Bronchial epithelial cell (primary cell): Measurements from ENCODE around the gene FYB1. TPM values are rescaled to one million over a fixed set of nuclear protein-coding genes. Genes with fewer than 3 reads are reported as not detected.
A peak's percentile ranks its signal among the peaks of the same experiment; 100 is the strongest.

ENCODE experiments used
- DNase-seq: peaks from one replicate; pipeline ENCODE4 v3.0.0-alpha.2; 2010; ENCODE audit warnings: low read depth
- FAIRE-seq: peaks from 2 replicates; lab custom pipeline; 2011; peaks lifted over from hg19 to GRCh38; lab: Jason Lieb, UNC
- H3K27me3 ChIP-seq: 2 replicates; pipeline ENCODE4 v1.5.1; 2011; ENCODE audit warnings: low read length; ENCODE audit not compliant: control insufficient read depth, insufficient read depth
- H3K36me3 ChIP-seq: 2 replicates; pipeline ENCODE4 v1.5.1; 2011; ENCODE audit warnings: low read length; ENCODE audit not compliant: control insufficient read depth, insufficient read depth
- H3K4me3 ChIP-seq: 2 replicates; pipeline ENCODE4 v1.5.1; 2011; ENCODE audit warnings: mild to moderate bottlenecking, low read depth, low read length, control low read depth
- CTCF ChIP-seq: IDR thresholded peaks from 2 replicates; pipeline ENCODE4 v1.5.1; 2011; ENCODE audit warnings: mild to moderate bottlenecking, moderate library complexity, low read length, control low read depth, inconsistent platforms; ENCODE audit not compliant: insufficient read depth, severe bottlenecking
- total RNA-seq: library from RNA; depleted of rRNA; stranded (reverse); fragments of >200 nt; gene quantifications from 2 replicates; pipeline ENCODE4 v1.2.1, GENCODE V29; 2014

FYB1 gene
- total RNA-seq, 1 donor from 2014 or later = 0.26 TPM

- Histone ChIP-seq H3K4me3 (no peak overlapping the region), H3K27me3 (no peaks in the 10 kb centered on the region), H3K36me3 (no peaks in the 10 kb centered on the region)
- FAIRE-seq (no peak), DNase-seq (peak; percentile 3)
- no peak for TF ChIP-seq CTCF
Measured at GRCh38 chr5:39167141-39167971, 52.0 kb downstream of the FYB1 start.

- no peaks in the 10 kb centered on the region for H3K36me3 ChIP-seq
- no peak for TF ChIP-seq CTCF
- no peaks in the 10 kb centered on the region for H3K27me3 ChIP-seq
- no peak overlapping the region for H3K4me3 ChIP-seq
- FAIRE-seq = no peak
- peak; percentile 92 for DNase-seq
Measured at GRCh38 chr5:39164529-39165402, 54.6 kb downstream of the FYB1 start.

GRCh38 chr5:39164016-39164415, 55.3 kb downstream of the FYB1 start:
- no peak overlapping the region for H3K4me3 ChIP-seq
- DNase-seq (no peak), FAIRE-seq (no peak)
- no peaks in the 10 kb centered on the region for H3K36me3 ChIP-seq
- TF ChIP-seq CTCF = no peak
- H3K27me3 ChIP-seq = no peaks in the 10 kb centered on the region

- Histone ChIP-seq H3K36me3 (no peaks in the 10 kb centered on the region), H3K27me3 (no peaks in the 10 kb centered on the region), H3K4me3 (no peak overlapping the region)
- TF ChIP-seq CTCF = no peak
- DNase-seq = no peak
- no peak for FAIRE-seq
Measured at GRCh38 chr5:39161578-39161977, 57.8 kb downstream of the FYB1 start.

GRCh38 chr5:39160576-39161213, 58.7 kb downstream of the FYB1 start:
- no peak for FAIRE-seq
- no peak for TF ChIP-seq CTCF
- no peak for DNase-seq
- Histone ChIP-seq H3K27me3 (no peaks in the 10 kb centered on the region), H3K36me3 (no peaks in the 10 kb centered on the region), H3K4me3 (no peak overlapping the region)
